GF-D8 (cell line): ENCODE data around the gene COL25A1.

Source experiments
- DNase-seq: peaks from one replicate; lab custom pipeline; 2025; lab: John Stamatoyannopoulos, UW

Gene COL25A1

DNA sequence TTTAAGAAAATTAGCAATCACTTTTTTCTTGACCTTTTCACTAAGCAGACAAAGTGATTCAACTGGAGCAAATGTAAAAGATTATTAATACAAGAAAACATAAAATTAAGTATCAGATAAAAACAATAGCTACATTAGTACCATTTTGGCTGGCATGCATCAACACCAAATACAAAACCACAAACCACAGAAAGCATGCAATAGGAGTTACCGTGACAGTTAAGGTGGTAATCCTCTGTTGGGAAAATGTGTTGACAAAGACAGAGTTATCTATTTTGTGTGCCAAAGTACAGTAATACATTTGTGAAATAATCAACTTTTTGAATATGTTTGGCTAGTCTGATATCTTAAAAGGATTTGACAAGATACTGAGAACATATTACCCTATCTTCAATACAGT is 449.8 kb downstream of the COL25A1 start:
- no peak for DNase-seq

DNA sequence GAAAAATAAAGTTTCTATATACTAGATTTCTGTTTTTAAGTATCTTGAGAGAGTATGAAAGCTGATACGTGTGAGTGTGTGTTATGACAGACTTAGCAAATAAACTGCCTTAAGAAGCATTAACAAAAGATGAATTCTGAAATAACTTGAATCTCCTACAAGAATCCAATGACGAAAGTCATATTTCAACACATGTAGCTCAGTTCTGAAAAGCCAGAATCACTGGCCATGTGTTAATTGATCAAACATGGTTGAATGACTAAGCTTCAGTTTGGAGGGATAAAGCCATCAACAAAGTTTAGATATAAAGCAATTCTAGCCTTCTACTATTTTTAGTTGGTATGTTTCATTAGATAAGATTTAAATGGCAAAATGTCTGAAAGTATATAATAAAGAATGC is 451.1 kb downstream of the COL25A1 start:
- no peak for DNase-seq

- DNase-seq, result no peak
Measured at GRCh38 chr4:108850219-108850649, 452.2 kb downstream of the COL25A1 start.

GRCh38 chr4:108849611-108850168 is 452.8 kb downstream of the COL25A1 start:
- DNase-seq, result no peak

- DNase-seq, result no peak
Measured at GRCh38 chr4:108846568-108846967, 455.9 kb downstream of the COL25A1 start.

DNA sequence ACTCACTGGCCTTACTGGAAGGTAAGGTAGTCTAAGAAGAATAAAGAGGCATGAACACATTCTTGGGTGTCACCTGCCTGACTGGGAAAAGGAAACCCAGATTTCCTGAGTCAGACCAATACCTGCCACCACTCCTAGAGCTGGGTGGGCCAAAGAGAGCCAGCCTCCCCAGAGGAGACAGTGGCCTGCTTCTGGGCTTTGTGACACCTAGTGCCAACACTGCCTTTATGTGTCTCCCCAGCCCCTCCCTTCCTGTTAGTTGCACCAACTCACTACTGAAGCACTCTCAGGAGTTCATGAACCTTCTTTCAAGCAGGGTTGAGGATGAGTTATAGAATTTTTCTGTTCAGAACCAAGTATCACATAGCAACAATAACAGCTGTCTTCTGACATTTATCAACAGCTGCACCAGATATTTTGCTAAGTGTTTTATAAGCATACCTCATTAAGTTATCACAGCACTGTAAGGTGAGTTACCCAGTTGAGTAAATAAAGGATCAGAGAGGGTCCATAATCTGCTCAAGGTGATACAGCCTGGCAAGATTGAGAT is 462.0 kb downstream of the COL25A1 start:
- no peak for DNase-seq

- no peak for DNase-seq
Measured at GRCh38 chr4:108839333-108839732, 463.1 kb downstream of the COL25A1 start.

- no peak for DNase-seq
Measured at GRCh38 chr4:108838451-108838850, 464.0 kb downstream of the COL25A1 start.

GRCh38 chr4:108834835-108835384 is 467.5 kb downstream of the COL25A1 start:
- no peak for DNase-seq

- DNase-seq, result no peak
Measured at GRCh38 chr4:108834166-108834834, 468.2 kb downstream of the COL25A1 start.

- no peak for DNase-seq
Measured at GRCh38 chr4:108833046-108833445, 469.4 kb downstream of the COL25A1 start.

DNA sequence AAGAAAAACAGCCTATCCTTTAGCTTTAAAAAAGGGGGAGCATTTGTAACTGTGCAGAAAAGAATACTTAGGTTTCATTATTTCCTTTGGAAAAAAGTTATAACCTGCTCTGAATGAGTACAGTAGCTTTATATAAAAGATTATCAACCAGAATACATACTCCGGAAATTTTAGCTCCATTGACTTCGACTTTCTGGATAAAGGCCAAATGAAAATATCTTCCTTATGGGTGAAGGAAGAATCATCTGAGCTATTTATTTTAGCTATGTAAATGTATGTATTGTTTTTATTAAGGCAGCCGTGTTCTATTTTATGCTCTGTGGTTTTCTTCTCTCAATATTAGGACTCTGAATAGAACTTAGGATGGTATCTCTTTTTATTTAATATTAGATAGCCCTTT is 470.6 kb downstream of the COL25A1 start:
- DNase-seq, result no peak

DNA sequence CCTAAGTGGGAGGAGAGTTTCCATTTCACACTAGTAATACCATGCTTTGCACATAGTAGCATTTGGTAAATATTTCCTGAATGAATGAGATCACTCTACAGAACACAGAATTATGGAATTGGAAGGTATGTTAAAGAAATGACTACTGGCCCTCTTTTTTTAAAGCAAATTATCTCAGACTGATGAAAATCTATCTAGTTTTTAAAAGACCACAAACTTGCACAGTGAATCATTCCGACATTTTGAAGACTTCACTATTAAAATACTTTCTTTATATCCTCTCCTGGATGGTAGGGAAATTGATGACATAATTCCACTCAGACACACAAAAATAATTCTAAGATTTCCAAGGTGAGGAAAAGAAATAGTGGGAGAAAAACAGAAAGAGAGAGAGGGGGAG is 471.2 kb downstream of the COL25A1 start:
- no peak for DNase-seq

DNA sequence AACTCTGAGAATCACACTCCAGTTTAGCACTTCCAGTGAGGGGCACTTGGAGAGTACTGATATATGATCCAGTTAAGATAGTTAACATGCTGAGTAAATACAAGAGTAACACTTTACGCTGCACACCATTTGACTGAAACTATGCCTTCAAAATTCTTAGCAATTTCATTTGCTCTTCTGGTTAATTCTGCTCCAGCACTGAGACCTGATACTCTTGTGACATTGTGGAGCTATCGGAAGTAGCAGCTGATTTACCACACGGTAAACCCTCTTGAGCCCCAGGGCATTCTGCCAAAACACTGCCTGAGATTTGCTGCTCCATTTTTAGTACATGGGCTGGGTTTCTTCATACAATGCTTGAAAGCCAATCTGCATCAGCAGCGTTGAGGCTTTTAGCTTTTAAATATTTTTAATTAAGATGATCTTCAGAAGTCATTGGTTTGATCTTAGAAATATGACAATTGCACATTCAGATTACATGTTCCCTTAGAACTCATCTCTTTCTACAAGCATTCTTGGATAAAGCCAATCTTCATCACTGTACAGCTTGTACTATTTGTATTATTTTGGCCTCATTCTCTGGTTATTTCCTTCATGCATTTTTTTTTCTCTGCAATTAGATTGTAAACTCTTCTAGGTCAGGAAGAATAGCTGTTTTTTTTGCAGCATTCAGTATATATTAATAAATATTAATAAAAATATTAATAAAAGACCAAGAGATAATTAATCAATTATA is 471.8 kb downstream of the COL25A1 start:
- DNase-seq, result no peak

DNA sequence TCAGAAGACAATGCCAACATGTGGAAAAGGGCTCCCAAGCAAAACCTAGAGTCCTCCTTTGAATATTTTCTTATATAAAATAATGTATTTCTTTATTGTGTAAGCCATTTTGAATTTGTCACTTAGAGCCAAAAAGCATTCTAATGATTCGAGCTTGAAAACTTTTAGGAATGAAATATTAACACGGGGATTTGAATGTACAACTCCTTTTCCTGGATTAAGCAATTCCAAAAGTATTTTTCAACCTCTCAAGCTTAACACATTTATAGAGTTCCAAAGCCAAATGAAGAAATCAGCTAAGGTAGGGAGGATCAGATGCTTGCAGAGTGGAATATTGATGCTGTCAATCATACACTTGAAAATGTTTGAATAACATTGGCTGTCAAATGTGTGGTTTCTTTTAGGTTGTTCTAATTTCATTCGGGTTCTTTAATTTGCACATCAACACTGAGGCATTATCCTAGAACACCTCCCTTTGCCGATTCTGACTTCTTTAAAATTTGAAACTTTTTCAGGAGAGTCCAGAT is 472.4 kb downstream of the COL25A1 start:
- no peak for DNase-seq

- no peak for DNase-seq
Measured at GRCh38 chr4:108828620-108829019, 473.8 kb downstream of the COL25A1 start.

GRCh38 chr4:108825737-108826136 is 476.7 kb downstream of the COL25A1 start:
- DNase-seq, result no peak

DNA sequence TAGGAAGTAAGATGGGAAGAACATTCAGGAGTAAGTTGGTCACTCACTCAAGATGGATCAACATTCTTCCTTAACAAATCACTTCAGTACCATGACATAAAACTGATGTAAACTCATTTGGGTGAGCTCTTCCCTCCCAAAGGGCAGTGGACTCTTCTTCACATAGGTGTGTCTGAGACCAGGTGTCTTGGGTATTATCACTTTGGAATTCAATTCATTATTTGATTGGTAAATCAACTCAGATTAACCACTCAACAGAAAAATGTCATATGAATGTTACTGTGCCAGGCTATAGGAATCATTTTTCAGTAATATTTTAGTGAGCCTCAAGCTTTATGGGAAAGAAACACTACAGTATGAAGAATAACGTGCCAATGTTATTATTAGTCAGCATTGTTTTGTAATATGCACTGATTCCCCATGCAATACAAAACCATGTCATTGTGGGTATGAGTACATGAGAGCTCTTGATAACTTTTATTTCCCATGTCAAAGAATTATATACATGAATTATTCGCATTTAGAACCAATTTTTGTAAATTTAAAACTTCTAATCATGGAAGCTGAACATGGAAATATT is 481.0 kb downstream of the COL25A1 start:
- no peak for DNase-seq

GRCh38 chr4:108820492-108821350 is 481.7 kb downstream of the COL25A1 start:
- DNase-seq, result no peak

- DNase-seq, result no peak
Measured at GRCh38 chr4:108814326-108814725, 488.1 kb downstream of the COL25A1 start.

DNA sequence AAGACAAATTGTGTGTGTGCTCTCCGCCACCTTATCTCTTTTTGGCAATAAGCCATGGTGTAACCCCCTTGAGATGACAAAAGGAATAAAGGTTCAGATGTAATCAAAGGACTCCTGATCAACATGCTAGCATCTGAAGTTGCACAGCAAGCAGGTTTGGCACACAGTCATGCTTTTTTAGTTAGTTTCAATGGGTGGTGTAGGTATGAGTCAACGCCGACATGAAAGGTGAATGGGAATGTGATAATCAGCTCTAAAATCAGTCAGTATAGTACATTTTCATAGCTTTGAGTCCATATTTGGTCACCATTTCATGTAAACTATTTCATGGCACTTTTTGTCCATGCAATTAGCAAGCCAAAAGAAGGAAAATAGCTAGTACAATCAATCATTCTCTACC is 489.2 kb downstream of the COL25A1 start:
- no peak for DNase-seq
